Inflammatory macrophage treated with lipopolysaccharide for 1 hour (primary cell): ENCODE data around the gene FARP1.

Source experiments
- DNase-seq, 2 donors: peaks; one replicate each; pipeline ENCODE4 v3.0.0-alpha.2; 2020 to 2022

Gene FARP1

DNA sequence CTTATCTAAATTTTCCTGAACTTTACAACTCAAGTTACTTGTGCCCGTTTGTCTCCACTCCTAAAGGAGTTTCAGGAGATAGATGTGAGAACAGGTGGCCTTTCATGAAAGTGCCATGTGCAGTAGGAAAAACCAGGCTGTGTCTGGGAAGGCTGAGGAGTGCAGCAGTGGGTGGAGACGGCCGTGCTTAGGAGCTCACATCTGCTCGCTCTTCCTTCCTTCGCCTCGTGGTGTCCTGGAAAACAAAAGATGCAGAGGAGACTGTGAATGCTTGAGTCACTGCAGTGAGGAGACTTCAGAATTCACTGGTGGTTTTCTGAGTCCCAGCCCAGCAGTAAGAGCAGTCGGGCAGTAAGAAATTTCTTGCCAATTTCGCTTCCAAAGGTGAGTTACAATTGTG lies 172.6 kb downstream of the FARP1 start:
- DNase-seq = no peak

DNA sequence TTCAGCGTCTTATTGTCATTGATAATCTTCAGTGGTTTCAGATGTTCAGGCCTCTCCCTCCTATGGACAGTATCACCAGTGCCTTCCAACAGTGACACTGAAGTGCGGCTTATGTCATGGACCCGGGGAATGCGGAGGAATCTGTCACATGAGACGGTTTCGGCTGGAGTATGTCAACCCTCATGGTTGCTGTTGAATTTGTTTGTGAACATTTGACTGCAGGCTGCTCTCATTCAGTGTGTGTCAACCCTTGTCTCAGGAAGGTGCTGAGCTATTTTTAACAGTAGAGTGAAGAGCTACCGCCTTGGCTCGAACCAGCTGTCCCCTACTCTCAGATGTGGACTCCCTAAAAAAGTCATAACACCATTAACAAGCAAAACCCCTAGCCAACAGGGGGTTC lies 173.0 kb downstream of the FARP1 start:
- no peak for DNase-seq

DNA sequence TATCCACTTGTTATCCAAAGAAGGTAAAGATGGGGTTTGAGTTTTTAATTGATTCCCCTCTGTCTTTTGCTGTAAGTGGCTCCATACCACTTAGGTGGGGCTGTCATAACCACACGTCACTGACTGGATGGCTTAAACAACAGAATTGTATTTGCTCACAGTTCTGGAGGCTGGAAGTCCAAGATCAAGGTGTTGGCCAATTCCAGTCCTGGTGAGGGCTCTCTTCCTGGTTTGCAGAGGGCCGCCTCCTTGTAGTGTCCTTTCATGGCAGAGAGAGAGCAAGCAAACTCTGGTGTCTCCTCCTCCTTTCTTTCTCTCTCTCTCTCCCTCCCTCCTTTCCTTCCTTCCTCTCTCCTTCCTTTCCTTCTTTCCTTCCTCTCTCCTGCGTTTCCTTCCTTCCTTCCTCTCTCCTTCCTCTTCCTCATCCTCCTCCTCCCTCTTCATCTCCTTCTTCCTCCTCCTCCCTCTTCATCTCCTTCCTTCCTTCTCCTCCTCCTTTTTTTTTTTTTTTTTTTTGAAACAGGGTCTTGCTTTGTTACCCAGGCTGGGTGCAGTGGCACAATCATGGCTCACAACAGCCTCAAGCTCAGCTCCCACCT lies 174.8 kb downstream of the FARP1 start:
- no peak for DNase-seq

- no peak for DNase-seq
Observed at GRCh38 chr13:98318263-98318878, 175.5 kb downstream of the FARP1 start.

- DNase-seq = no peak
Observed at GRCh38 chr13:98320561-98321105, 177.7 kb downstream of the FARP1 start.

DNA sequence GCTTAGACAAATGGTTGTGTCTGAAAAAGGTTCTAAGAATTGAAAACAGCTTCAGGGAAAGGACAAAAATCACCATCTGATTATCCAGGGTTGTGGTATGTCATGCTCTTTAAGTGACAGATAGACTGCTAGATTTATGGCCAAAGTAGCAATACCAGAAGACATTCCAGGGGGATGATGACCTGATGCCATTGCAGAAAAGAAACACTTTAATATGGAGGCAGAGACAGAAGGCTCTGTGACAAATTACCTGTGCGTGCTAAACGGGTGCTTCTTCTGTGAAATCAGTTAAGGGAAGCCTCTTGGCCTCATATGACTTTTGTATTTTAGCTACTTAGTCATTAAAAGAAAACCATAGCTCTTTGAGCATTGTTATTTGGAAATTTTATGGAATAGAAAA lies 178.5 kb downstream of the FARP1 start:
- no peak for DNase-seq

DNA sequence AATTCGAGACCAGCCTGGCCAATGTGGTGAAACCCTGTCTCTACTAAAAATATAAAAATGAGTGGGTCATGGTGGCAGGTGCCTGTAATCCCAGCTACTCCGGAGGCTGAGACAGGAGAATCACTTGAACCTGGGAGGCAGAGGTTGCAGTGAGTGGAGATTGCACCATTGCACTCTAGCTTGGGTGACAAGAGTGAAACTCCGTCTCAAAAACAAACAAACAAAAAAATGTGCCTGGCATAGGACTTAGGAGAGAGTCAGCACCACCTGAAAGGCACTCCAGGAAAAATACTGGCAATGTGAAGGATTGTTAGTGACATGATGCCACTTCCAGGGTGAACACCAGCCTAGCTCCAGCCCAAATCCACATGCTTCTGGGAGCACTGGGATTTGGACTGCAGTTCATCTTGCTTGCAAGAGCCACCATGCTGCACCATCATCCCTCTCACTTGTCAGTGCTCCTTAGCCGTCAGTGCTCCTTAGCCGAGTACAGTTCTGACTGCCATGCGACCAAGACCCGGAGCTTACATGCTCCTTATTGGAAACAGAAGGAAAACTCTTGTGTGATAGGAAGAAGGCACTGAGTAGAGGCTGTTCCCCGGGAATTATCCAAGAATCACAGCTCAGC lies 179.3 kb downstream of the FARP1 start:
- DNase-seq = no peak

- no peak for DNase-seq
Observed at GRCh38 chr13:98324105-98324504, 181.2 kb downstream of the FARP1 start.

- DNase-seq = no peak
Observed at GRCh38 chr13:98325724-98326123, 182.8 kb downstream of the FARP1 start.

- no peak for DNase-seq
Observed at GRCh38 chr13:98326291-98326690, 183.4 kb downstream of the FARP1 start.

GRCh38 chr13:98327371-98328270 lies 184.7 kb downstream of the FARP1 start:
- DNase-seq = no peak

DNA sequence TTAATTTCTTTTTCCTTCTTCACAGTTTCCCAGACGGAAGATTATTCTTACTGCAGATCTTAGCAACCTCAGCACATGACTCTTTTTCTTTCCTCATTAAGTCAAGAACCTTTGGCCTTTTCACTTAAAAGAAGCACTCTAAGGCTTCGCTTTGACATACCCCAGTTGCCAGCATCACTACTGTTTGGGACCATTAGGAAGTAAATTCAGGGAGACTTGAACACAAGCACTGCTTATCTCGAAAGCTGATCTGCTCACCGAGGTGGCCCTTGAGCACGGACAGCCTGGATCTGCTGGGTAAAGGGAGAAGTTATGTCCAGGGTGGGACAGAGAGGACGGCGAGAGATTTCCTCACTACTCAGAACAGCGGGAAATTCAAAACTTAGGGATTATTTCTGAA lies 185.6 kb downstream of the FARP1 start:
- DNase-seq = no peak

DNA sequence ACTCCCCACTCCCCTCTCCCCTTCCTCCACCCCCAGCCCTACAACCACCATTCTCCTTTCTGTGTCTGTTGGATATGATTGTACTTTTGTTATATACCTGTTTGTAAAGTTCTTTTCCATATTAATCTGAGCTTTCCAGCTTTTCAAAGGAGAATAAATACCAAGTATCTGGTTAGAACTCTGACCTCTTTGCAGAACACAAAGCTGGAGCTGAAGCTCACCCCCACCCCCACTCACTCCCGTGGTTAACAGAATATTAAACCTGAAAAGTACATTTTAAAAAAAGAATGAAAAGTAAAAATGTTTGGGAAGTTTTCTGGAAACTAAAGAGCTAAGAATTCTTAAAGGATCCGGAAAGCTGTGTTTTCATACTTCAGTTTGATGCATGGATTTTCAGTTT lies 189.3 kb downstream of the FARP1 start:
- no peak for DNase-seq

DNA sequence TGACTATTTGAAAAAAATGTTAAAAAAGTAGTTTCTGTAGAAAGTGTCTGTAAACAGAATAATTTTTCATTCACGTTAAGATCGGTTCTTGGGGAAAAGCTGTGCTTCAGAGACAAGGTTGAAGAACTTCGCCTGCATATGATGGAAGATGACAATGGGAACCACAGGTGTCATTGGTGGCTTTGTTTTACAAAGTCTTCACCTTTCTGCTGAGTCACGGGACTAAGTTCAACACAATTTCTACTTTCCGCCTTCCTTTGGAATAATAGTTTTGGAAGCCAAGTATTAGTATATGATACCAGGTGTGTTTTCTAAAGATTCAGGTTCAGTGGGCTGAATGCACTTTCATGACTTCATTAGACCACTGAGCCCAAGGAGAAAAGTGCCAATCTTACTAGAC lies 189.8 kb downstream of the FARP1 start:
- no peak for DNase-seq

- no peak for DNase-seq
Observed at GRCh38 chr13:98333486-98333885, 190.6 kb downstream of the FARP1 start.

GRCh38 chr13:98334620-98335205 lies 191.8 kb downstream of the FARP1 start:
- no peak for DNase-seq

- DNase-seq = no peak
Observed at GRCh38 chr13:98335721-98336120, 192.8 kb downstream of the FARP1 start.

- DNase-seq = no peak
Observed at GRCh38 chr13:98338310-98338709, 195.4 kb downstream of the FARP1 start.

- DNase-seq = no peak
Observed at GRCh38 chr13:98339684-98340425, 197.0 kb downstream of the FARP1 start.

- no peak for DNase-seq
Observed at GRCh38 chr13:98342953-98343352, 200.1 kb downstream of the FARP1 start.

- DNase-seq = no peak
Observed at GRCh38 chr13:98343461-98343860, 200.6 kb downstream of the FARP1 start.

DNA sequence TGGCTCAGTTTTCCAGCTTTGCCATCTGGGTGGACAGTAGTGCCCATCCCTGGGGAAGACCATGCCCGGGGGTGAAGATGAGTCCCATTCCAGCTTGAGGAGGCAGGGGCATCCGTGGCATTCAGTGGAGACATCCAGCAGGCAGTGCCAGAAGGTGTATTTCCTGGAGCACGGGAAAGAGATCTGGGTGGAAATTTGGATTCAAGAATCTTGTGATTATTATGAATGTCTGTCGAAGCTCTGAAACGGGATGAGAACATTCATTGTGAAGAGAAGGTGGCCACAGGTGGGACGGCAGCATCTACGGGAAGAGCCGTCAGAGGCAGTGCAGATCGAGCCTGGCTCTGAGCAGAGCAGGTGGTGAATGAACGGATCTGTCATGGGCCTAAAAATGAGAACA lies 201.5 kb downstream of the FARP1 start:
- no peak for DNase-seq
